Left lung (tissue), 10 donors: ENCODE measurements around the gene COL15A1. TPM values are rescaled to one million over a fixed set of nuclear protein-coding genes. Genes with fewer than 3 reads are reported as not detected.

Experiments used
- ATAC-seq: fragments of 200-7000 bp; cut with Tn5 transposase; one replicate; pipeline ENCODE4 v1.9.1; 2020; ENCODE audit warnings: moderate library complexity
- DNase-seq, 4 donors: peaks; one replicate each; pipeline ENCODE4 v3.0.0-alpha.2; 2013 to 2020
- H3K27ac ChIP-seq, 2 donors: fragments of 200-600 bp; sonication (generic) in 1 of 2; one replicate each; pipeline versions ENCODE4 v1.5.0 to v1.8.0; 2020 to 2021
- H3K27me3 ChIP-seq, 2 donors: fragments of 200-600 bp; sonication (generic) in 1 of 2; one replicate each; pipeline versions ENCODE4 v1.5.0 to v1.8.0; 2020 to 2021
- H3K36me3 ChIP-seq, 2 donors: fragments of 200-600 bp; sonication (generic) in 1 of 2; one replicate each; pipeline versions ENCODE4 v1.5.0 to v1.8.0; 2020 to 2021
- H3K4me1 ChIP-seq, 2 donors: fragments of 200-600 bp; one replicate each; pipeline ENCODE4 v1.8.0; 2021
- H3K4me3 ChIP-seq, 2 donors: fragments of 200-600 bp; sonication (generic) in 1 of 2; one replicate each; pipeline versions ENCODE4 v1.5.0 to v1.8.0; 2020 to 2021; ENCODE audit warnings: mild to moderate bottlenecking in 1 of 2
- H3K9me3 ChIP-seq, 2 donors: fragments of 200-600 bp; sonication (generic) in 1 of 2; one replicate each; pipeline versions ENCODE4 v1.5.0 to v1.8.0; 2020 to 2021
- CTCF ChIP-seq, 2 donors: fragments of 200-600 bp; sonication (generic) in 1 of 2; IDR thresholded peaks; one replicate each; pipeline versions ENCODE4 v1.5.0 to v1.8.0; 2021; ENCODE audit warnings: antibody characterized with exemption in 2 of 2
- intact Hi-C, 2 donors: fragments of 100-400 bp; cut with DNase I; formaldehyde crosslinking; loops; one replicate each; pipeline versions ENCODE4 v1.11.2 to v1.14.2; 2022
- polyA plus RNA-seq, 6 donors: library from polyadenylated mRNA; unstranded; fragments of 120-200 nt; gene quantifications; one replicate each; pipeline ENCODE4 v1.2.1, GENCODE V29; 2013; ENCODE audit not compliant: insufficient read length in 6 of 6
- total RNA-seq, 2 donors: library from RNA; stranded (reverse); fragmentation: NEBNext Ultra II Directional; extraction: Animal tissue kit (Norgen Biotek cat#: 25700); gene quantifications; one replicate each; pipeline ENCODE4 v1.2.1, GENCODE V29; 2021
- donor health status: DM: no; HTN: yes; CAD: no.
- donor health status: DM: no; HTN: no; CAD: no.

Gene COL15A1
- total and polyA plus RNA-seq, 8 donors: 2.4 to 58.4 (median 7.4) TPM

GRCh38 chr9:99025616-99026270 is 82.0 kb downstream of the COL15A1 start:
- DNase-seq: no peak
- H3K4me3 ChIP-seq: no peak overlapping the region
- no peak for TF ChIP-seq CTCF (IDR thresholded peaks at IDR 0.05)
- H3K9me3 ChIP-seq: no peaks in the 10 kb centered on the region
- peaks cover 0 to under 1% of the 10 kb centered on the region in 2 donors for H3K27me3 ChIP-seq
- intact Hi-C loops: no loop called here
- H3K4me1 ChIP-seq: peaks cover 0 to 21% of the 10 kb centered on the region in 2 donors
- H3K36me3 ChIP-seq: no peaks in the 10 kb centered on the region
- H3K27ac ChIP-seq: no peak overlapping the region
- no peak for ATAC-seq

- DNase-seq (no peak), ATAC-seq (no peak)
- no peaks in the 10 kb centered on the region for H3K36me3 ChIP-seq
- TF ChIP-seq CTCF (IDR thresholded peaks at IDR 0.05): no peak
- no peak overlapping the region for H3K4me3 ChIP-seq
- H3K27ac ChIP-seq: no peak overlapping the region
- H3K4me1 ChIP-seq: peaks cover 0 to 22% of the 10 kb centered on the region in 2 donors
- H3K27me3 ChIP-seq: peaks cover 0 to 5% of the 10 kb centered on the region in 2 donors
- intact Hi-C loops: no loop called here
- no peaks in the 10 kb centered on the region for H3K9me3 ChIP-seq
Measured at GRCh38 chr9:99026271-99026955, 82.7 kb downstream of the COL15A1 start.

DNA sequence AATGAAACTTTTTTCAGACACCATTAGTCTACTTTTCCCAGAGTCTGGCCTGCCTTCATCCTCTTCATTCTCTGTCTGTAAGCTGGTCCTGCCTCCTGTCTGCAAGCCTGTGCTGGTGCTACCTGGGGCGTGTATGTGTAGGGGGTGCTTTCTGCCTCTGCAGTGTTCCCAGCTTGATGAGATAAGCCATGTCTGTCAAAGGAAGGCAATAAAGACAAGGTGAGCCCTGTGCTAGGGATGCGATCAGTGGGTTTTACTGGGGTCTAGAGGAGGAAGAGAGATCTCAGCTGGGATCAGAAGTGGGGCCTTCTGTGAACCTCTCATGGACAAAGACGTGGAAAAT is 83.2 kb downstream of the COL15A1 start:
- peaks cover 0 to 5% of the 10 kb centered on the region in 2 donors for H3K27me3 ChIP-seq
- intact Hi-C loops: no loop called here
- no peak for TF ChIP-seq CTCF (IDR thresholded peaks at IDR 0.05)
- no peak overlapping the region for H3K27ac ChIP-seq
- H3K9me3 ChIP-seq: no peaks in the 10 kb centered on the region
- peaks cover 0 to 22% of the 10 kb centered on the region in 2 donors for H3K4me1 ChIP-seq
- H3K36me3 ChIP-seq: no peaks in the 10 kb centered on the region
- no peak for ATAC-seq
- no peak for DNase-seq
- H3K4me3 ChIP-seq: no peak overlapping the region

DNA sequence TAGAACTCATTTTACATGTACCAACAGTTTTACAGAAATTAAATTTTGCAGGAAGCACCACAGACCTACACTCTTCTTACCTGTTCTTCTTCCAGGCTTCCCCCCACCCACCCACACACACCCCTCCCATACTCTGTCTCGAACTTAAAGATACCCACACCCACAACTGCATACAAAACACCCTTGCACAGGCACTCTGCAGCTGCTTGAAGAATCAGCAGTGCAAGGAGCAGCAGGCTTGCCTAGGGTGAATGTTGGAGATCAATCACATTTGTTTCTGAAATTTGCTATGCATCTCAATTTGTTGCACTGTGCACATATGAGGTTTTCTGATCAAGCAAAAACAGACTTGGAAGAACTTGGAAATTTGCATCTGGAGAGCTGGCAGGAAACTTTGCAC is 83.7 kb downstream of the COL15A1 start:
- no peaks in the 10 kb centered on the region for H3K36me3 ChIP-seq
- intact Hi-C loops: no loop called here
- TF ChIP-seq CTCF (IDR thresholded peaks at IDR 0.05): no peak

DNA sequence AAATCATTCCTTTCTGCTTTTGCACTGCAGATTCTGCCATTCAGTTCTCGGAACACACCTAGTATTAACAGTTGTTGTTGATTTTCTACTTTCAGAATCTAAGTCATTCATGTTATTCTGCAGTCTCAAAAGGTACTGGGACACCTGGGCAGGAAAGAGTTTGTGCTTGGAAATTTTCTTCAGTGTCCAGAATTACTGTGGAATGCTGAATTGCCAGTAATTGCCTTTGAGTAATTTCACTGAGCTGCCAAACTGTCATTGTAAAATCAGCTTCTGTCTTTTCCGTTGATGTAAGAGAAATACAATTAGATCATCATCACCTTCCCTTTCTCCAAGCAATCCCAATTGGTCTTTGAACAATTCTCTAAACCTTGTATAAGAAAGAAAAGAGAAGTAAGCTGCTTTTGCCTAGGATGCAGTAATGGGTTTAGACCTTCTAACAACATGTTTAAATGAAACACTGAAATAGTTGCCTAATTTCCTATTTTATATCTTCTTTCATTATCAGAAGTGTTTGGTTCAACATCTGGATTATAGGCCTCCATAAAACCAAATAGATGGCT is 85.5 kb downstream of the COL15A1 start:
- intact Hi-C loops: no loop called here
- no peaks in the 10 kb centered on the region for H3K36me3 ChIP-seq
- no peak overlapping the region for H3K4me3 ChIP-seq
- DNase-seq: no peak
- ATAC-seq: no peak
- peaks cover 0 to 22% of the 10 kb centered on the region in 2 donors for H3K4me1 ChIP-seq
- H3K9me3 ChIP-seq: no peaks in the 10 kb centered on the region
- H3K27me3 ChIP-seq: peaks cover 0 to 17% of the 10 kb centered on the region in 2 donors
- no peak for TF ChIP-seq CTCF (IDR thresholded peaks at IDR 0.05)
- no peak overlapping the region for H3K27ac ChIP-seq

More for the DNA sequence above, 83.7 kb downstream of the COL15A1 start:
- Histone ChIP-seq H3K4me3 (no peak overlapping the region), H3K27me3 (peaks cover 0 to 9% of the 10 kb centered on the region in 2 donors), H3K4me1 (peaks cover 0 to 22% of the 10 kb centered on the region in 2 donors), H3K27ac (no peak overlapping the region), H3K9me3 (no peaks in the 10 kb centered on the region)
- ATAC-seq (no peak), DNase-seq (no peak)
